Measurements from ENCODE around the gene MAPT.

DNA sequence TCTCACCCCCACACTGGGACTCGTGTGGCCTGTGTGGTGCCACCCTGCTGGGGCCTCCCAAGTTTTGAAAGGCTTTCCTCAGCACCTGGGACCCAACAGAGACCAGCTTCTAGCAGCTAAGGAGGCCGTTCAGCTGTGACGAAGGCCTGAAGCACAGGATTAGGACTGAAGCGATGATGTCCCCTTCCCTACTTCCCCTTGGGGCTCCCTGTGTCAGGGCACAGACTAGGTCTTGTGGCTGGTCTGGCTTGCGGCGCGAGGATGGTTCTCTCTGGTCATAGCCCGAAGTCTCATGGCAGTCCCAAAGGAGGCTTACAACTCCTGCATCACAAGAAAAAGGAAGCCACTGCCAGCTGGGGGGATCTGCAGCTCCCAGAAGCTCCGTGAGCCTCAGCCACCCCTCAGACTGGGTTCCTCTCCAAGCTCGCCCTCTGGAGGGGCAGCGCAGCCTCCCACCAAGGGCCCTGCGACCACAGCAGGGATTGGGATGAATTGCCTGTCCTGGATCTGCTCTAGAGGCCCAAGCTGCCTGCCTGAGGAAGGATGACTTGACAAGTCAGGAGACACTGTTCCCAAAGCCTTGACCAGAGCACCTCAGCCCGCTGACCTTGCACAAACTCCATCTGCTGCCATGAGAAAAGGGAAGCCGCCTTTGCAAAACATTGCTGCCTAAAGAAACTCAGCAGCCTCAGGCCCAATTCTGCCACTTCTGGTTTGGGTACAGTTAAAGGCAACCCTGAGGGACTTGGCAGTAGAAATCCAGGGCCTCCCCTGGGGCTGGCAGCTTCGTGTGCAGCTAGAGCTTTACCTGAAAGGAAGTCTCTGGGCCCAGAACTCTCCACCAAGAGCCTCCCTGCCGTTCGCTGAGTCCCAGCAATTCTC is 132.1 kb downstream of the MAPT start:
- TF ChIP-seq, protein P1, sequence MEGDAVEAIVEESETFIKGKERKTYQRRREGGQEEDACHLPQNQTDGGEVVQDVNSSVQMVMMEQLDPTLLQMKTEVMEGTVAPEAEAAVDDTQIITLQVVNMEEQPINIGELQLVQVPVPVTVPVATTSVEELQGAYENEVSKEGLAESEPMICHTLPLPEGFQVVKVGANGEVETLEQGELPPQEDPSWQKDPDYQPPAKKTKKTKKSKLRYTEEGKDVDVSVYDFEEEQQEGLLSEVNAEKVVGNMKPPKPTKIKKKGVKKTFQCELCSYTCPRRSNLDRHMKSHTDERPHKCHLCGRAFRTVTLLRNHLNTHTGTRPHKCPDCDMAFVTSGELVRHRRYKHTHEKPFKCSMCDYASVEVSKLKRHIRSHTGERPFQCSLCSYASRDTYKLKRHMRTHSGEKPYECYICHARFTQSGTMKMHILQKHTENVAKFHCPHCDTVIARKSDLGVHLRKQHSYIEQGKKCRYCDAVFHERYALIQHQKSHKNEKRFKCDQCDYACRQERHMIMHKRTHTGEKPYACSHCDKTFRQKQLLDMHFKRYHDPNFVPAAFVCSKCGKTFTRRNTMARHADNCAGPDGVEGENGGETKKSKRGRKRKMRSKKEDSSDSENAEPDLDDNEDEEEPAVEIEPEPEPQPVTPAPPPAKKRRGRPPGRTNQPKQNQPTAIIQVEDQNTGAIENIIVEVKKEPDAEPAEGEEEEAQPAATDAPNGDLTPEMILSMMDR (IDR thresholded peaks at IDR 0.05; ENCODE audit: insufficient read depth, low read depth, low read length): no peak
- no peak for TF ChIP-seq EZH2 (IDR thresholded peaks at IDR 0.05; ENCODE audit: insufficient read depth, low read length)

Measured in astrocyte (in vitro differentiated cells and primary cell).